Measurements from ENCODE around the gene ADPGK. TPM values are rescaled to one million over a fixed set of nuclear protein-coding genes. Genes with fewer than 3 reads are reported as not detected.

ADPGK gene
- total RNA-seq, 1 experiment from 2014 or later: 45.5 TPM

GRCh38 chr15:72797834-72798233, 14.3 kb upstream of the ADPGK start:
- H3K4me3 ChIP-seq (ENCODE audit: insufficient read depth, low read depth, low read length): no peak overlapping the region

DNA sequence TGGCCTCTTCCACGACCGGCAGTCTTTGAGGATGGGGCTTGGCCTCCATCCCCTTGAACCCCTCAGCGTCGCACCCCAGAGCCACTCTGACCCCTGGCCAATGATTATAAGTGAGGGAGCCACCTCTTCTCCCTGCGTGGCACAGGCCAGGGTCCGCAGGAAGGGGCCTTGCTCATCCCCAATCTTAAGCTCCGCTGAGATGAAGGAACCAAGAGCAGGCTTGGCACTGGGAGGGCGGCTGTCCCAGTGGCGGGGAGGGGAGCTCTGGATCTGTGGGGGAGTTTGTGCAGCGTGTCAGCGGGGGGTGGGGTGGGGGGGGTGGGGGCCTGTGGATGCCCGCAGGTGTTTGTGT, 13.8 kb upstream of the ADPGK start:
- H3K27me3 ChIP-seq (ENCODE audit: control insufficient read depth, insufficient read depth, low read length): peaks cover 11% of the 10 kb centered on the region
- DNase-seq: peak; percentile 75
- H3K36me3 ChIP-seq (replicated peaks; ENCODE audit: control insufficient read depth, insufficient read depth, low read length): no peaks in the 10 kb centered on the region
- peak overlapping the region; percentile 66 for H3K4me3 ChIP-seq (ENCODE audit: insufficient read depth, low read depth, low read length)

More at GRCh38 chr15:72797834-72798233, 14.3 kb upstream of the ADPGK start:
- DNase-seq: no peak
- H3K36me3 ChIP-seq (replicated peaks; ENCODE audit: control insufficient read depth, insufficient read depth, low read length): no peaks in the 10 kb centered on the region
- H3K27me3 ChIP-seq (ENCODE audit: control insufficient read depth, insufficient read depth, low read length): peaks cover 11% of the 10 kb centered on the region

DNA sequence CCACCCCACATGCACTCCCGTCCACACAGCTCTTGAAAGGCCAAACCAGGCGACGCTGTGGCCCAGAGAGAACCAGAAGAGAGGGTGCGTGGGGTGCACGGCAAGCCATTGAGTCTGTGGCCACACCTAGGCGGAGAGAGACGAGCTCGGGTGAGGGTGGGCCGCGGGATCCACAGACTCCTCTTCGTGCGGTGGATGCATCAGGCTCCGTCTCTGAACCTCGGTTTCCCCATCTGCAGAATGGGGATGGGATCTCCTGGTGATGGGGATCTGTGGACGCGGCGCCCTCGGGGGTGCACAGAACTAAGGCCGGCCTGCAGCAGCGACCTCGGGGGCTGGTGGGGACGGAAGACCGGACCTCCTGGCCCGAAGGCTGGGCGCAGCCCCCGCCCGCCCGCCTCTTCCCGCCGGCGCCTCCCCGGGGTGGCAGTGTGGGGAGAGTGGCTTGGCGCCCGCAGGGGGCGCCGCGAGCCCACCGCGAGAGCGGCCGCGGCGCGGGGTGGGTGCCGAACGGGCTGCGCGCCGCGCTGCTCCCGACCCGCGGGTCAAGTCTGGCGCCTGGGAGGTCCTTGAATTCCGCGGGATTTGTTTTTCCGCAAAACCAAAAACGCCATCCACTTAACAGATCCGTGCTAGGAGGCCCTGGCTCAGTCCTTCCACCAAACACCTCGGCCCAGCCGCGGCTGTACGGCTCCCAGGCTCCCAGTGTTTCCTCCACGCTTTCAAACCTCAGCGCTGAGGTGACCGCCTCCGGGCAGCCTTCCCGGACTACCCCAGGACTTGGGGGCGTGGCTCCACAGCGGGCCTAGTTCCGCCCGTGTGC, 13.2 kb upstream of the ADPGK start:
- Histone ChIP-seq H3K4me3 (ENCODE audit: insufficient read depth, low read depth, low read length) (peak overlapping the region; percentile 66), H3K27me3 (ENCODE audit: control insufficient read depth, insufficient read depth, low read length) (peaks cover 11% of the 10 kb centered on the region), H3K36me3 (replicated peaks; ENCODE audit: control insufficient read depth, insufficient read depth, low read length) (no peaks in the 10 kb centered on the region)
- DNase-seq: peak; percentile 89

DNA sequence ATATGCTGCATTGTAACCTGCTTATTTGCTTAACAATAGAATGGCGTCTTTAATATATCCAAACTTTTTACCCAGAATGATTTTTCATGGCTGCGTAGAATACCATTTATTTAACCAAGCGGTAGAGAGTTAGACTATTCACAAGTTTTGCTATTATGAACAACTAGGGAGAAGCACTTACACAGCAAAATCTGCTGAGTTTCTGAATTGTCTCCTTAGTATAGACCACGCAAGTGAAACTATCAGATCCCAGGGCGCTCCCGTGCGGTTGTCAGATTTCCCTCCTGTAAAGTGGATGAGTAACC, 12.6 kb upstream of the ADPGK start:
- Histone ChIP-seq H3K36me3 (replicated peaks; ENCODE audit: control insufficient read depth, insufficient read depth, low read length) (no peaks in the 10 kb centered on the region), H3K27me3 (ENCODE audit: control insufficient read depth, insufficient read depth, low read length) (peaks cover 11% of the 10 kb centered on the region), H3K4me3 (ENCODE audit: insufficient read depth, low read depth, low read length) (peak overlapping the region; percentile 66; the same call in 1 of the 2 replicates)
- no peak for DNase-seq

DNA sequence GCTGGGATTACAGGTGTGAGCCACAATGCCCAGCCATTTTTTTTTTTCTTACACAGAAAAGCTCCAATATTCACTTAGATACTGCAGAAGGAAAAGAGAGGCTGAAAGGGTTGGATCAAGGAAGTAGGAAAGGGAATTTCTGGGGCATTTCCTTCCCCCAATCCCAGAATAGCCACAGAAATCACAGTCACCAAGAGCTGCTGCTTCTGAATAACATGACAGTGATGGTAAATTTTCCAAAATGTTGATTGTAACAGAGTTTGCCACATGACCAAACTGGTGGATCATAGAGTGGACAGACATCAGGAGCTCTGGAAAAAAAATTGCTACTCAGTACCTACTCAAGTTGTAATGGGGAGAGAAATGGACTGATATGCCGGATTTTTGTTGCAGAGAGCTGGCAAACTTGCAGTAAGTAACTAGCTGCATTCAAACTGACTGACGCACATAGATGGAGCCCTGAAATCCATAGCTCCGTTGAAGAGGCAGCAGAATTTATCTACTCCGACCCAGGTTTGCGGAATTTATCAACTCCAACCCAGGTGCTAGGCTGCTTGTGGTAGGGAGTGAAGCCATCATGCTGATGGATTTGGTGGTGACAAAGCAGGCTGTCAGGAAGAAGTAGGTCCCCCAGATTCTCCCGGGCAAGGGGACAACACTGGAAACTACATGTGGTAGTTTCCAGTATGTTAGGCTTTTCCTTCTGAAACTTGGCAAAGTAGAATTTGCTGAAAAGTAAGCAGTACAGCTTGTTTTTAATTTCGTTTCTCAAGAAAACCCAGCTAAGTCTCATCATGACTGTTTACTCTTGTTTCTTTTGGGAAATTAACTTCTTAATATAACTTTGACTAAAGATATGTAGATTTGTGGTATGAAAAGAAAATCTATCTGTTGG, 10.5 kb upstream of the ADPGK start:
- H3K36me3 ChIP-seq (replicated peaks; ENCODE audit: control insufficient read depth, insufficient read depth, low read length): no peaks in the 10 kb centered on the region
- H3K4me3 ChIP-seq (ENCODE audit: insufficient read depth, low read depth, low read length): no peak overlapping the region

DNA sequence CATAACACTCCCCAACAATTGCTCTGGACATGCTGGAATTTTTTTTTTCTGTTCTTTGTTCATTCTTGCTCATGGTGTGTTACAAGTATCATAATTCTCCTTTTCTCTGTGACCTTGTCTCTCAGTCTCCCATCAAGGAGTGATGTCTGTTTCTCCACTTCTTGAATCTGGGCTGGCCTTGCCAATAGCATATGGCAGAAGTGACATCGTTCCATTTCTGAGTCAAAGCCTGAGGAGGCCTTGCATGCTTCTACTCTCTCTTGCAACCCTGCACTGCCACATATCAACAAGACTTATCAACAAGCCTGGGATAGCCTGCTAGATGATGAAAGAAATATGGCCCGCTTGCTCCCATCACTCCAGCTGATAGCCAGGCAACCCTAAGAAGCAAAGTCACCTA, 8.9 kb upstream of the ADPGK start:
- Histone ChIP-seq H3K4me3 (ENCODE audit: insufficient read depth, low read depth, low read length) (no peak overlapping the region), H3K36me3 (replicated peaks; ENCODE audit: control insufficient read depth, insufficient read depth, low read length) (no peaks in the 10 kb centered on the region), H3K27me3 (ENCODE audit: control insufficient read depth, insufficient read depth, low read length) (peaks cover 11% of the 10 kb centered on the region)
- DNase-seq: no peak

More for the DNA sequence above, 10.5 kb upstream of the ADPGK start:
- no peak for DNase-seq
- H3K27me3 ChIP-seq (ENCODE audit: control insufficient read depth, insufficient read depth, low read length): peaks cover 11% of the 10 kb centered on the region

DNA sequence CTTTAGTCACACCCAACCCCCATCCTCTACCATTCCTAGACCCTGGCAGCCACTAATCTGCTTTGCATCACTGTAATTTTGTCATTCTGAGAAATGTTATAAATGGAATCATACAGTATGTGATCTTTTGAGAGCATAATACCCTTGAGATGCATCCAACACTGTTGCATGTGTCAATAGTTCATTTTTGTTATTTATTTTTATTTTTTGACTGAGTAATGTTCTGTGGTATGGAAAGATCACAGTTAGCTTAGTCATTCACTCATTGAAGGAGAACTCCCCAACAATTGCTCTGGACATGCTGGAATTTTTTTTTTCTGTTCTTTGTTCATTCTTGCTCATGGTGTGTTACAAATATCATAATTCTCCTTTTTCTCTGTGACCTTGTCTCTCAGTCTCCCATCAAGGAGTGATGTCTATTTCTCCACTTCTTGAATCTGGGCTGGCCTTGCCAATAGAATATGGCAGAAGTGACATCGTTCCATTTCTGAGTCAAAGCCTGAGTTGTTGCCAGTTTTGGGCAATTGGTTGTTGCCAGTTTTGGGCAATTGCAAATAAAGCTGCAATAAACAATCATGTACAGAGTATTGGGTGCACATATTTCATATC, 6.8 kb upstream of the ADPGK start:
- Histone ChIP-seq H3K27me3 (ENCODE audit: control insufficient read depth, insufficient read depth, low read length) (no peaks in the 10 kb centered on the region), H3K4me3 (ENCODE audit: insufficient read depth, low read depth, low read length) (no peak overlapping the region), H3K36me3 (replicated peaks; ENCODE audit: control insufficient read depth, insufficient read depth, low read length) (no peaks in the 10 kb centered on the region)
- no peak for DNase-seq

DNA sequence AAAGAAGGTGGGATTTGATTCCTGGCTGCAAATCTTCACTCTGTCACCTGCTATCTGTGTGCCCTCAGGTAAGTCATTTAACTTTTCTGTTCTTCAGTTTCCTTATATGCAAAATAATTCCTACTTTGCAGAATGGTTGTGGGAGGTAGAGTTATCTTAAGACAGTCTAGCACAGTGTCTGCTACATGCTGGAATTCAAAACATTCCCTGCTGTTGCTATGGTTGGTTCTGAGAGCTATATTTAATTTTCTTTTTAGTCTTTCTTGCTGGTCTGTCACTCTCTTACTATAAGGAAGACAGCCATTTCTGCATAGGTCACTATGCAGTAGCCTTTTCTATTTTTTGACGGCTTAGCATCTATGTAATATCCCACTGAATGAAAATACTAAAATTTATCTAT, 4.0 kb upstream of the ADPGK start:
- Histone ChIP-seq H3K27me3 (ENCODE audit: control insufficient read depth, insufficient read depth, low read length) (no peaks in the 10 kb centered on the region), H3K4me3 (ENCODE audit: insufficient read depth, low read depth, low read length) (no peak overlapping the region), H3K36me3 (replicated peaks; ENCODE audit: control insufficient read depth, insufficient read depth, low read length) (no peaks in the 10 kb centered on the region)
- no peak for DNase-seq

DNA sequence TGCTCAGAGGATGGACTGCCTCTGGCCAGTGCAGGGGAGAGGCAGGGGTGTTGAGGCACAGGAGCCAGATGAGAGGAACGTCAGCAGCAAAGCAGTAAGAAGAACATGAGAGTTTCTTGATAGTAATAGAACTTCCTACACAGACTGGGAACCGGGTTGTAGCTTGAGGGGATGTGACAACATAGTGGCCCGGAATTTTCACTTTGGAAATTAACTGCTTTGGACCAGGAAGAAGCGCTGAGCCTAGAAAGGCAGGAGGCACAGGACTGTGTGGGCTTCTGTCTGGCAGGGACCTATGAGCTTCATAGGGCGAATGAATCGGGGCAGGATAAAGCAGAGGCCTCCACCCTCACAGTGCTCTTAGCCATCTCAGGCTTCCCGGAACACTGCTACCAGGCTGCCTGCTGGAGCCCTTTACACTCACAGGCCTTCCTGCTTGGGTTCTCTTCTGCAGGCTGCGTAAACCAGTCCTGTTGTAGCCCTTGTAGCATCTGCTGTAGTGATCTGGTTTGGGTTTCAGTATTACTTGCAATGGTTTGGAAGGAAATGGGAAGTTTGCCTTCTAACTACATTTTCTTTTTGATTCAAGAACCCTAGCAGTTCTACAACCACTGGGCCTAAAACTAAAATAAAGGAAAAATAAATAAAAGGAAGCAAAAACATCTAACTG, 3.3 kb upstream of the ADPGK start:
- no peak for DNase-seq
- no peak overlapping the region for H3K4me3 ChIP-seq (ENCODE audit: insufficient read depth, low read depth, low read length)
- no peaks in the 10 kb centered on the region for H3K27me3 ChIP-seq (ENCODE audit: control insufficient read depth, insufficient read depth, low read length)
- H3K36me3 ChIP-seq (replicated peaks; ENCODE audit: control insufficient read depth, insufficient read depth, low read length): no peaks in the 10 kb centered on the region

DNA sequence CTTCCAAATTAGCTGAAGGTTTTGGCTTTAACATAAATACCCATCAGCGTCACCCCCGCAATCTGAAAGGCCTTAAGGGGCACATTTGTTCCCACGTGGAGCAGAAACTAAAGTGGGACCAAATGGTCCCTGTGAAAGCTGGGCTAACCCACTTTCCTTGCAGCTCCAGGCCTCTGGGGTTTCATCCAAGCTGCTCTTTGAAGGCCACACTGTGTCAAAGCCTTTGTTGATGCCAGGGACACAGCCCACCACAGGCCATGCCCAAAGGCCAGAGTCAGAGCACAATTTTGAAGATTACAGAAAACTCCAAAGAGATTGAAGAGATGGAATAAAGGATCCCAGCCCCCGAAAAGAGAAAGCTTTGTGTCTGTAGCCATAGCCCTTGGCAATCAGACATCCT, 2.7 kb upstream of the ADPGK start:
- H3K4me3 ChIP-seq (ENCODE audit: insufficient read depth, low read depth, low read length): no peak overlapping the region
- no peak for DNase-seq
- no peaks in the 10 kb centered on the region for H3K36me3 ChIP-seq (replicated peaks; ENCODE audit: control insufficient read depth, insufficient read depth, low read length)
- H3K27me3 ChIP-seq (ENCODE audit: control insufficient read depth, insufficient read depth, low read length): no peaks in the 10 kb centered on the region

GRCh38 chr15:72785841-72786240, 2.3 kb upstream of the ADPGK start:
- no peak for DNase-seq
- Histone ChIP-seq H3K4me3 (ENCODE audit: insufficient read depth, low read depth, low read length) (no peak overlapping the region), H3K27me3 (ENCODE audit: control insufficient read depth, insufficient read depth, low read length) (no peaks in the 10 kb centered on the region), H3K36me3 (replicated peaks; ENCODE audit: control insufficient read depth, insufficient read depth, low read length) (no peaks in the 10 kb centered on the region; the same call in 1 of the 2 replicates)

- H3K4me3 ChIP-seq (ENCODE audit: insufficient read depth, low read depth, low read length): no peak overlapping the region
- H3K36me3 ChIP-seq (replicated peaks; ENCODE audit: control insufficient read depth, insufficient read depth, low read length): no peaks in the 10 kb centered on the region; the same call in 1 of the 2 replicates
- H3K27me3 ChIP-seq (ENCODE audit: control insufficient read depth, insufficient read depth, low read length): no peaks in the 10 kb centered on the region
- DNase-seq: no peak
Measured at GRCh38 chr15:72785432-72785831, 1.9 kb upstream of the ADPGK start.

GRCh38 chr15:72784456-72784876, 908 bp upstream of the ADPGK start:
- Histone ChIP-seq H3K4me3 (ENCODE audit: insufficient read depth, low read depth, low read length) (peak overlapping the region; percentile 96; the same call in 1 of the 2 replicates), H3K36me3 (replicated peaks; ENCODE audit: control insufficient read depth, insufficient read depth, low read length) (no peaks in the 10 kb centered on the region; the same call in 1 of the 2 replicates), H3K27me3 (ENCODE audit: control insufficient read depth, insufficient read depth, low read length) (no peaks in the 10 kb centered on the region)
- DNase-seq: no peak

DNA sequence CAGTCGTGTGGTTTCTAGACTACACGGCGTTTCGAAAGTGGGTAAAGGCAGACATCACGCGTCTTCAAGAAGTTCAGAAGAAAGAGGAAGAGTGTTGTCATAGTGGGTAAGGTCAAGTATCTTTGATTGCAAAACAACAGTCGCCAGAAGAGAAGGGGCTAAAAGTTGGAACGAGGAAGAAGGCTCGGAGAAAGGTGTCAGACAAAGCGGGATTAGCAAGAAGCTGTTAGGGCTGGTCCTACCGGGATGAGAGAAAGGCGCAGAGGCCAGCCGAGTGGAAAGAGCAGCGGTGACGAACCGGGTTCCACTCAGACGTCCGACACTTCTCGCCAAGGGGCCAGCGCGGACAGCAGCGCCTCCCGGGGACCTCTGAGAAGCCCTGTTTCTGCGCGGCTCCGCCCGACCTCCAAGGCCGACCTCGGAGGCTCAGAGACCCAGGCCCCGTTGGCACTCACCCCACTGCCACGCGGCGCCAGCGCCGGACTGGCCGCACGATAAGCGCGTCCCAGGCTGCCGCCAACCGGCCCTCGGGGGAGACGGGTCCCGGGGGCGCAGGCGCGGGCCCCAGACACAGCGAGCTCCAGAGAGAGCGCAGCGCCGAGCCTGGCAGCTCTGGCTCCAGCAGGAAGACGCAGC, 436 bp downstream of the ADPGK start:
- Histone ChIP-seq H3K27me3 (ENCODE audit: control insufficient read depth, insufficient read depth, low read length) (no peaks in the 10 kb centered on the region), H3K36me3 (replicated peaks; ENCODE audit: control insufficient read depth, insufficient read depth, low read length) (no peaks in the 10 kb centered on the region; the same call in 1 of the 2 replicates)
- no peak for DNase-seq

More for the DNA sequence above, 436 bp downstream of the ADPGK start:
- H3K4me3 ChIP-seq (ENCODE audit: insufficient read depth, low read depth, low read length): peak overlapping the region; percentile 96

Measured in H7 (cell line).